Stimulated activated CD4-positive, alpha-beta T cell treated with anti-CD3 and anti-CD28 coated beads, Interleukin-4, amount 100 ng/mL, for 48 hours (primary cell): ENCODE results near the gene FUT1.
A peak's percentile ranks its signal among the peaks of the same experiment; 100 is the strongest.
"Not testable (repeated sequence)": the region's sequence is repeated elsewhere in the genome, so short reads cannot be mapped to it uniquely, and the experiment has no call there.

Experiments
- DNase-seq, 2 donors: peaks; one replicate each; pipeline ENCODE4 v3.0.0-alpha.2; 2020; ENCODE audit warnings: low read depth in 2 of 2

FUT1 gene

DNA sequence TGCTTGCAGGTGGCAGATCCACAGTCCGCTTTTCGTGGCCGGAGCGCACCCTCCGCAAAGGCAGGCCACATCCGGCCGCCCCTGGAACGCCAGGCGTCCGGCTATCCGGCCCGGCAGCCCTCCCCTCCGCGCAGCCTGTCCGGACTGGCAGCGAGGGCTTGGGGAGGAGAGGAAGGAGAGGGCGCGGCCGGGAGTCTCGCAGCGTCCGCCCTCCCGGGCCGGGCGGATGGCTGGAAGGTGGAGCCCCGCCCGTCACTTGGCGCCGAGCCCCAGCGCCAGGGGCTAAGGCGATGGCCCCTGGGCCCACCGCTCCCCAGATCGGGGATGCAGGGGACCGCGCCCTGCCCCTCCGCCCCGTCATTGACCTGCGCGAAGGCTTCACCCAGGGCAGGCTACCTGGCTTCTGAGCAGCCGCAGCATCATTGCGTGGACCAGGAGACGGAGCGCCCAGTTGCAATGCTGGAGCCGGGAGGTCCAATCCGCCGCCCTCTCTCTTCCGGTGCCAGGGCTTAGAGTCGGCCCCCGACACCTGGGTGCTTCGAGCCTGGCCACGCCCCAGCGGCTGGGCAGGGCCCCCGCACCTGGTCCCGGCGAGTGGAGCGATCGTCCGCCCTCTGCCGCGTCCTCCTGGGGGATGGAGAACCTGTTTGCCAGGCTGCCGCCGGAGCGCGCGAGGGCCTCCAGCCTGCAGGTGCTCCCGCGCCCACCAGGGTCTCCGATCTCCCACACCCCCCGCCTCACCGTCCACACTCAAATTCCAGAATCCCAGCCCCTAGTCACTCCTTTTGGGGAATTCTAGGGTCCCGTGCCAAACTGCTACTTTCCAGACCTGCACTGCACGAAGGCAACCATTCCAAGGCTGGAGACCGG lies at the start of gene FUT1:
TSS of gene FUT1 (minus strand) at position 146 of the 870 bp plus-strand sequence. CDS start 1,360 bp downstream, outside the sequence.
- DNase-seq, result peak in 1 of 2 donors; percentile 13

DNA sequence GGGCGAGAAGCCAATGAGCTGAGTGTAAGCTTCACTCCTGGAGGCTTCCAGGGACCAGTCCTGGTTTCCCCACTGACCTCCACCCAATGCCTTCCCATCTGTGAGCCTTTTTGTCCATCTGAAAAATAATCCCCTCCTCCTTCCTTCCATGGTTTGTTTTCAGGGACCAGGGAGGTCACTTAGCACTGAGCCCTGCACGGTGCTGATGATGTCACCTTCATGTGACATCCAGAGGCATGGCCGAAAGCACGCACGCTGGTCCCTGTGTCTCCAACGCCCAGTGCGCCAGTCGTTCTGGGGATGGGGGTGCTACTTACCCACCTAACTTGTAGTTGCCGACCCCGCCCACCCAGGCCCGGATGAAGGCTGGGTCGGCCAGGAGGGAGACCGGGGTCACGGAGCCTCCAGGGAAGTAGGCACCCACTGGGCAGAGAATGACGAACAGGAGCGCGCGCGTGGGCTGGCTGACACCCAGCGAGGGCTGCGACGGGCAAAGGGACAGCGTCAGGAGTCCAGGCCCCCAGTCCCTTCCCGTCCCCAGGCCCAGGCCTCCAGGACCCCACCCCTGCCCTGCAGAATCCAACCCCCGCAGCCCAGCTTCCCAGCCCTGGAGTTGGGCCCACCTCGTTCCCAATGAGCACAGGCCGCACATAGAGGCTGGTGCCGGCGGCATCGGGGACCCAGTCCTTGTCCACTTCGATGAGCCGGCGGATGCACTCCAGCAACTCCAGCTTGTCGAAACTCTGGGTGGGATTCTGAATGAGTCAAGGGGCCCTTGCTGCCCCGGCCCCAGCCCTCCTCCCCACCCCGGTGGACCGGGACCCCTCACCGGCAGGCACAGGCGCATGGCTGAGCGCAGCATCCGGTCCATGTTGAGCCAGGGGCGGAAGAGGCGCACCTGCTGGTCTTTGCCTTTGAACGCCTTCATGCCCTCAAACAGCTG lies 47.2 kb upstream of the FUT1 start:
- no peak for DNase-seq

DNA sequence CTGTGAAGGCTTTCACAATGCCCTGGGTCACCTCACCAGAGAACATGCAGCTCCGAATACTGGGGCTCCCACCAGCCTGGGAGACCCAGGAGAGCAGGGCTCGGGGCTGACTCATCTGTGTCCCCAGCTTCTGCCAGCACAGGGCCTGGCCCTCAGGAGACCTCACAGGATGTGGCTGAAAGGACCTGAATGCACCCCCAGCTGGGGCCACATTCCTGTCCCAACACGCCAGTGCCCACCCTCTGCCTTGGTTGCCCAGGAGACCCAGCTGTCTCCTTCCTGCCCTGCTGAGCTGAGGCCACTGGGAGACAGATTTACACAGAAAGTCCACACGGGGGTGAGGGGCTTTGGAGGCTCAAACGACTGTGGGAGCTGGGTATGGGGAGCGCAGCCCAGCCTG lies 46.5 kb upstream of the FUT1 start:
- DNase-seq, result no peak

DNA sequence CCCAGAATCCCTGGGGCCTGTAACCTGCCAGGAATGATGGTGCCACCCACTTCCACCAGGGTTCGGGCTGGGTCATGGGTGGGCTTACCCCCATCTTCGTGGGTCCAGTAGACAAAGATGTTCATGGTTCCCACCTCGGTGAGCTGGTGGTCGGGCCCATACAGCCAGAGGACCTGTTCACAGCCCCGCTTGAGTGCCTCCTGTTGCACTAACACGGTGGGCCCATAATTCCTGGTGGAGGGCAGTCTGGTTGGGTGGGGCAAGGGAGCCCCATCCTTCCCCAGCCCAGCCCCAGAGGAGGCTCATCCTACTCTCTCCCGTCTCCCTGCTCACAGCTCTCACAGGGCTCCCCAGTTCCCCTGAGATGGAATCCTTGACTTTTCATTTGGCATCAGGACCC lies 44.7 kb upstream of the FUT1 start:
- no peak for DNase-seq

DNA sequence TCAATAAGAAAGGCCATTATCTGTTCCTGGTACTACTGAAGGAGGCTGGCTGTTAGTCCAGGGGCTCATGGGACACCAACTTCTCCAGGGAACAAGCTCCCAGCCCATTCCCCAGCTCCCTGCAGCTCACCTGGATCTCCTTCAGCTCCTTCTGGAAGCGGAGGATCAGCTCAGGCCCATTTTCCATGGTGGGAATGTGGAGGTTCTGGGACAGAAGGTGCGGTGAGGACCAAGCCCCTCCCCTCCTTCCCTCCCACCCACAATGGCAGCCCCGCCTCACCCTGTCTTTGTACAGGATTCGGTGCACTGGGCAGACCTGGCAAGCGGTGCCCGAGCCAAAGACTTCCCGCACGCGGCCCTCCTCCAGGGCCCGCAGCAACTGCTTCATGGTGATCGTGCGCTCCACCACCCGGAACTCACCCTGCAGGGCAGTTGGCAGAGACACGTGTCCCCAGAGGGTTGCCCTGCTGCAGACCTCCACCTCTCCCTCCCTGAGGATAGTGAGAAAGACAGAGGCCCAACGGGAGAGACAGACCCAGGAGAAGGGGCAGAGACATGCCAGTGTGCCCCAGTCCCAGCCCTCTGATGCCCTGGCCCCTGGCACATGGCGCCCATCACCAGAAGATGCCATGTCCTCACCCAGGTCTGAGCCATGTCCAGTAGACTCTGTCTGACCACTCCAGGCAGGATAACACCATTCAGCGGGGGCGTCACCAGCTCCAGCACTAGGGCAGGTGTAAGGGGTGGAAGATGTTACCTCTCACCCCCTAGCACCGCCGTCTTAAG lies 44.0 kb upstream of the FUT1 start:
- DNase-seq, result no peak

DNA sequence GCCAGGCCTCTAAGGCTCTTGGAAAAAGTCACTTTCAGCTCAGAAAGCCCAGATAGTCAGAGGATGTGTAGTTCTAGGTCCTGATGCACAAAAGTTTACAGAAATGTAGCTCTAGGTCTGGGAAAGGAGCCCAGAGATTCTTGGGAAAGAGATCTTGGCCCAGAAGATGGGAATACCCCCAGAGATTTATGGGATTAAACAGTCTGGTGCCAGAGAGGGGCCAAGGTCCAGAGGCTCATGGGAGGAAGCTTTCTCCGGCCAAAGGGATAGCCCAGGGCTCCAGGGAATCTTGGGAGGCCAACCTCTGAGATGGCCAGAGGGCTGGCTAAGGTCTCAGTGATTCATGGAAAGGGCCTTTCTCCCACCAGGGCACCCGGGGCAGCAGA lies 43.2 kb upstream of the FUT1 start:
- DNase-seq, result no peak

DNA sequence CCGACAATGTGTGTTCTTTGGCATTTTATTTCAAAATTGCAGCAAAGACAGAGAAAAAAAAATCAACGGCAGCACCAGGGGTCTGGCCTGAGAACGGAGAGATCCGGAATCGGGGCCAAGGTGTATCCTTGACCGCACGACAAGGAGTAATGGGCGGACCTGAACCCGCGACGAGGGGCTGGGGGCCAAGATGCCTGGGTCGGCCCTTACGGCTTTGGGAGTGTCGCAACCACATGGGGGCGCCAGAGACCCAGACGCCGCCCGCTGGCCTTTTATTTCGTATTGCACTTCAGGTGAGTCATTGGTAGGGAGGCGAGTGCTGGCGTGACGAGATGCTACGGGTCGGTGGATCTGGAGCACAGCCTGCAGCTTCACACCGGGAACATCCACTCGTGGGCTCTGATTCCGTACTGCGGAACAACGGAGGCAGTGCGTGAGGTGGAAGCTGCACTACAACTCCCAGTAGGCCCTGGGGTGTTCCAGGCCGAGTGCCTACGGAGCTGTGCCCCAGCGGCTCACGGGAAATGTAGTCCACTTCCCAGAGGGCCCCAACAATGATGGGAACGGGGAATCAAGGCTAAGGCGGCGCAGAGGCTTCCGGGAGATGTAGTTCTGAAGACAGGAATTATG lies 42.7 kb upstream of the FUT1 start:
- DNase-seq, result peak; percentile 77 to 78

DNA sequence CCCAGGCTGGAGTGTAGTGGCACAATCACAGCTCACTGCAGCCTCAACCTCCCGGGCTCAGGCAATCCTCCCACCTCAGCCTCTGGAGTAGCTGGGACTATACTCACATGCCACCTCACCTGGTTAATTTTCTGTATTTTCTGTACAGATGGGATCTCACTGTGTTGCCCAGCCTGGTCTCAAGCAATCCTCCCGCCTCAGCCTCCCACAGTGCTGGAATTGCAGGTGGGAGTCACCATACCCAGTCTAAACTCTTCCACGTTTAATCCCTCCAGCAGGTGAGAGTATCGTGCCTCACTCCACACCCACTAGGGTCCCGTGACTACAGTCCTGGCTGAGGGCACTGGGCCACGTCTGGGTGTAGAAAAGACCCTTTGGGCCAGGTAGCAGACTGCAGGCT lies 41.9 kb upstream of the FUT1 start:
- DNase-seq, result no peak

DNA sequence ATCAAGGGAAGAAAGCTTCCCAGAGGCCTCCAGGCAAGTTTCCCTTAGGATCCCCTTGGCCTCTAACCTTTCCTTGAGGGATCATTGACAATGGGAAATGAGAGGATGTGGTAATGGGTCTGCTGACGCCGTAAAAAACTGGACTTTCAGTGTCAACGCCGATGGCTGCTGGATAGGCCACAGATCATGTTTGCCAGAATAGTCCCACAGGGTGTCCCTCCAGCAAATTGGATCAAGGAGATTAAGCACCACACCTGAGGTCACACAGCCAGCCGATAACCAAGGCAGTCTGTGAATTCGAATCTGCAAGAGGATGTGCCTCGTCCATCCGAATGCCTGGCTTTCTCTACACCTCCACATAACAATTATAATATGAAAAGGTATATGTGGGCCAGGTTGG lies 40.8 kb upstream of the FUT1 start:
- no peak for DNase-seq

DNA sequence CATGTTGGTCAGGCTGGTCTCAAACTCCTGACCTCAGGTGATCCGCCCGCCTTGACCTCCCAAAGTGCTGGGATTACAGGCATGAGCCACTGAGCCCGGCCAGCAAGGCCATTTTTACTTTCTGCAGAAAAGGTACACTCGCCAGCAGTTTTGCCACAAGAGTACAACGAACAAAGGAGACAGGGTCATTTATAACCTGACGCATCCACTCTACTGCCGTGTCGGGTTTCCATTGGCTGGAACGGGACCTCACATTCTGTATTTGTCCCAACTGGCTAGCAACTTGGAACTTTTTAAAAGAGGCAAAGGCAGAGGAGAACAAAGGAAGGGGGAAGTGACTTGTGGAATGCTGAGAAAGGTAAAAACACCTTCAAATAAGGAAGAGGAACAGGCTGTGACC lies 34.9 kb upstream of the FUT1 start:
- DNase-seq, result not testable (repeated sequence)

DNA sequence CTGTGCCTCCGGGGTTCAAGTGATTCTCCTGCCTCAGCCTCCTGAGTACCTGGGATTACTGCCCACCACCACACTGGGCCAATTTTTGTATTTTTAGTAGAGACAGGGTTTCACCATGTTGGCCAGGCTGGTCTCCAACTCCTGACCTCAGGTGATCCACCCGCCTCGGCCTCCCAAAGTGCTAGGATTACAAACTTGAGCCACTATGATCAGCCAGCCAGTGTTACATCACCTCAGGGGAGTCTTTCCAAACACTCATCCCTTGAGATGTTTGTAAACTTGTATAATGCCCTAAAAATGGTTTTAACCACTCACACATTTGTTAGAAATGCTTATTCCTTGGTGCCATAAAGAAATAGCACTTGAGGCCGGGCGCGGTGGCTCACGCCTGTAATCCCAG lies 34.0 kb upstream of the FUT1 start:
- not testable (repeated sequence) for DNase-seq

DNA sequence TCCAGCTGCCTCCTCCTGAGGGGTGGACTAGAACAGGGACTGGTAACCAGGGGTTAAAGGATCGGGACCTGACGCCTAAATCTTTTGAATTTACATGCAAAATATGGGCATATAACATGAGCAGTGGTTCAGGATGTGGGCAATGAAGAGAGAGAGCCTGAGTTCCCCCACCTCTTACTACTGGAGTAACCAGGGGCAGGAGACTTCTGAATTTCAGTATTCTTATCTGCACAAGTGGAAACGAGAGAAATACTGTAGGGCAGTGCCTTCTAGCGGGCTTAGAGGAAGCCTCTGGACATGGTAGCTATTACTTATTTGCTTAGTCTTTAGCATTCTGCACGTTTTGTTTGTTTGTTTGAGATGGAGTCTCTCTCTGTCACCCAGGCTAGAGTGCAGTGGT lies 32.1 kb upstream of the FUT1 start:
- no peak for DNase-seq

DNA sequence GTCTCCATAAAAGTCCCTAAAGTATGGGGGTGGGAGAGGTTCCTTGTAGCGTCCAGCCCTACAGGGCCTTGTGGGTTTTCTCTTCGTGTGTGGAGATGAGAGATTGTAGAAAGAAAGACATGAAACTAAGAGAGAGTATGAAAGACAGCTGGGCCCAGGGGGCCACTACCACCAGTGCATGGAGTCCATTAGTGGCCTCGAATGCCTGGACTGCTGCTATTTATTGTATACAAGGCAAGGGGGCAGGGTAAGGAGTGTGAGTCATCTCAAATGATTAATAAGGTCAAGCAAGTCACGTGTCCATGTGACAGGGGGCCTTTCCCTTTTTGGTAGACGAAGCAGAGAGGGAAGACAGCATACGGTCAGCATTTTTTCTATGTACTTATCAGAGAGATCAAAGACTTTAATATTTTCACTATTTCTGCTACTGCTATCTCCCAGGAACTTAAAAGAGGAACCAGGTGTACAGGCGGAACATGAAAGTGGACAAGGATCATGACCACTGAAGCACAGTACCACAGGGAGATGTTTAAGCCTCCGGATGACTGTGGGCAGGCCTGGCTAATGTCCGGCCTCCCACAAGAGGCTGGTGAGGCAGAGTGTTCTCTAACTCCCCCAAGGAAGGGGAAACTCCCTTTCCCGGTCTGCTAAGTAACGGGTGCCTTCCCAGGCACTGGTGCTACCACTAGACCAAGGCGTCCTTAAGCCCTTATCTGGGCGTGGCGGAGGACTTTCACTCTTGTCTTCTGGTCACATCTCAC lies 28.4 kb upstream of the FUT1 start:
- DNase-seq, result no peak

DNA sequence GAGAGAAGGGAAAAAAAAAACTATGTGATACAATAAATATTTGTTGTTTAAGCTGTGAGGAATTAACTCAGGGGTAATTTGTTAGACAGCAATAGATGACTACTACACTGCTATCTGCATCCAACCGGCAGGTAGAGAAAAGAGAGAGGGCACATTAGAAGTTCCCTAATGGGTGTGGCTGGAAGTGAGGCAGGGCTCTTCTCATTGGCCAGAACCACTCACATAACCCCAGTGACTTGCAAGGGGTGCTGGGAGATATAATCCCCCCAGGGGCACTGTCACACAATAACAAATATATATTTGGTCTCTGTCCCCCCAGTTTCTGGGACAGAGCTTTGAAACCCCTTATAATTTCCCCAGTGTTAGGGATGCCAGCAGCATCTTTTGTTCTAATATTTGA lies 27.2 kb upstream of the FUT1 start:
- no peak for DNase-seq

DNA sequence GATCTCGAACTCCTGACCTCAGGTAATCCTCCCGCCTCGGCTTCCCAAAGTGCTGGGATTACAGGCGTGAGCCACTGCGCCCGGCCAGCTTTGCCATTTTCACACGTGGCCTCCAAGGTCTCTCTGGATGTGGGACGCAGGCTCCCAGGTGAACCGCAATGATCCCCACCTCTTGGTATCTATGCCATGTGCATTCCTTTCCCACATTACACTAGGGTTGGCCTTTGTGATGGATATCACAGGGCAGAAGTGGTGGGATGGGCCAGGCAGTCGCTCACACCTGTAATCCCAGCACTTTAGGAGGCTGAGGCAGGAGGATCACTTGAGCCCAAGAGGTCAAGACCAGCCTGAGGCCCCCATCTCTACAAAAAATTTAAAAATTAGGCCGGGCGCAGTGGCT lies 25.3 kb upstream of the FUT1 start:
- no peak for DNase-seq

DNA sequence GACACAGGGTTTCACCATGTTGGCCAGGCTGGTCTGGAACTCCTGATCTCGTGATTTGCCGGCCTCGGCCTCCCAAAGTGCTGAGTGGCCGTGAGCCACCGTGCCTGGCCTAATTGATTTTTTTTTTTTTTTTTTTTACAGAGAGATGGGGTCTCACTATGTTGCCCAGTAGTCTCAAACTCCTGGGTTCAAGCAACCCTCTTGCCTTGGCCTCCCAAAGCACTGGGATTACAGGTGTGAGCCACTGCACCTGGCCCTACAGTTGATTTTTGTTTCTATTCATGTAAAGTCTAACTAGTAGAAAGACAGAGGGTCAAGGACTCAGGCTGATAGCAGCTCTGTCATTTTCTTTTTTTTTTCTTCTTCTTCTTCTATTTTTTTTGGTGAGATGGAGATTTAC lies 24.7 kb upstream of the FUT1 start:
- no peak for DNase-seq

DNA sequence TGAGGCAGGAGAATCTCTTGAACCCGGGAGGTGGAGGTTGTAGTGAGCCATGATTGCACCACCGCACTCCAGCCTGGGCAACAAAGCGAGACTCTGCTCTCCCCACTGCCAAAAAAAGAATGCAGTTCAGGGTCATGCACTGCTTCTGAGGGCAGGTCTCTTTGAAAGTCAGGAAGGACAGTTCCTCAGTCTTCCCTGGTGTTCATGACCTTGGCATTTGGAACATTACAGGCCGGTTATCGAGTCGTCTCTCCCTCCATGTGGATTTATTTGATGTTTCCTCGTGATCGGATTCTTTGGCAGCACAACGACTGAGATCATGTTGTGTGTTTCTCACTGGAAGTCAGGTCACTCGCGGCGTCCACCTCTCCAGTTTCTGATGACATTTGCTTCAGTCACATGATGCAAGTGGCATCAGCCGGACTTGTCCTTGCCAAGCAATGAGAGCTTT lies 20.1 kb upstream of the FUT1 start:
- DNase-seq, result no peak

DNA sequence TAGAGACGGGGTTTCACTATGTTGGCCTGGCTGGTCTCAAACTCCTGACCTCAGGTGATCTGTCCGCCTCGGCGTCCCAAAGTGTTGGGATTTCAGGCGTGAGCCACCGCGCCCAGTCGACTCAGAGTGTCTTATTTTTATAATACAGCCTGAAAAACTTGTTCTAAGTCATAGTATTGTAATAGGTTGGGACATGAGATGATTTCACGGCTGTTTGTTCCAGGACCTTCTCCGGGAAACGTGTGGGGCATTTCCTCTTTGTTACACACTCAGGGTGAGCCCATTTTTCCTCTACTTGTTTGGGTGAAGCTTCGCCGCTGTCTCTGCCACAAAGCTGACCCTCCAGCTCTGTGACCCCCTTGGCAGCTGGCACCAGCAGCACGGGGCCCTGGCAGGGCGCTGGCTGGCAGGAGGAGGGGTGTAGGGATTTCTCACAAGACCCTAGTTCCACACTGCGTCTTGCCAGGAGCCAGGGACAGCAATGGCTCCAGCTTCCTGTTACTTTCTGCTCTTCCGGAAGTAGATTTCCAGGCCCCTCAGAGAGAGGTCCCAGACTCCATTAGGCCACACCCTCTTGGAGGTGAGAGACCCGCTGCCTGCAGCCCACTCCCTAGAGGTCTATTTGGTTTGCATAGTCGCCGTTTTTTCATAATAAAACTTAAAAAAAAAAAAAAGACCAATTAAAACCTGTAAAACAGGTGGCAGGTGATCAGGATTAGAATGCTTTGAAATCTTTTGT lies 18.5 kb upstream of the FUT1 start:
- no peak for DNase-seq

DNA sequence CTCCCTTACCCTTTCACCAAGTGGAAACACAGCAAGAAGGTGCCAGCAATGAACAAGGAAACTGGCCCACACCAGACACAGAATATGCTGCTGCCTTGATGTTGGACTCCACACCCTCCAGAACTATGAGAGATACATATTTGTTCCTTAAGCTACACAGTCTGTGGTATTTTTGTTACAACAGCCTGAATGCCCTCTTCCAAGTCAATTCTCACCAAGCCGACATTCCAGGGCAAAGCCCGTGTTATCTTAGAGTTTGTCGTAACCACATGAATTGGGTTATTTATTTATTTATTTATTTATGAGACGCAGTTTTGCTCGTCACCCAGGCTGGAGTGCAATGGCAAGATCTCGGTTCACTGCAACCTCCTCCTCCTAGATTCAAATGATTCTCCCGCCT lies 17.8 kb upstream of the FUT1 start:
- no peak for DNase-seq
